Activated naive CD4-positive, alpha-beta T cell treated with anti-CD3 and anti-CD28 coated beads, Interleukin-2, amount 50 U/mL, for 16 hours (primary cell): ENCODE measurements around the gene AXIN2.

Experiments
- DNase-seq: peaks from one replicate; pipeline ENCODE4 v3.0.0-alpha.2; 2020

AXIN2 gene

GRCh38 chr17:65553009-65553645 lies 8.3 kb downstream of the AXIN2 start:
- DNase-seq, result no peak

- no peak for DNase-seq
These were observed 9.2 kb downstream of the AXIN2 start for GRCh38 chr17:65552214-65552613.

- no peak for DNase-seq
These were observed 10.0 kb downstream of the AXIN2 start for GRCh38 chr17:65551267-65552040.

- no peak for DNase-seq
These were observed 10.7 kb downstream of the AXIN2 start for GRCh38 chr17:65550758-65551157.

- DNase-seq, result no peak
These were observed 11.3 kb downstream of the AXIN2 start for GRCh38 chr17:65550075-65550662.

GRCh38 chr17:65548269-65548969 lies 13.0 kb downstream of the AXIN2 start:
- DNase-seq, result no peak

- no peak for DNase-seq
These were observed 14.2 kb downstream of the AXIN2 start for GRCh38 chr17:65547253-65547670.

GRCh38 chr17:65546579-65546978 lies 14.9 kb downstream of the AXIN2 start:
- DNase-seq, result no peak

GRCh38 chr17:65545705-65546523 lies 15.5 kb downstream of the AXIN2 start:
- DNase-seq, result no peak

GRCh38 chr17:65544672-65545071 lies 16.8 kb downstream of the AXIN2 start:
- no peak for DNase-seq

- DNase-seq, result no peak
These were observed 18.8 kb downstream of the AXIN2 start for GRCh38 chr17:65542610-65543009.

- DNase-seq, result no peak
These were observed 19.4 kb downstream of the AXIN2 start for GRCh38 chr17:65542067-65542466.

GRCh38 chr17:65541453-65541852 lies 20.0 kb downstream of the AXIN2 start:
- no peak for DNase-seq

- no peak for DNase-seq
These were observed 21.7 kb downstream of the AXIN2 start for GRCh38 chr17:65539630-65540266.

- no peak for DNase-seq
These were observed 22.5 kb downstream of the AXIN2 start for GRCh38 chr17:65538675-65539529.

GRCh38 chr17:65537845-65538674 lies 23.4 kb downstream of the AXIN2 start:
- peak; percentile 65 for DNase-seq

GRCh38 chr17:65537343-65537844 lies 24.1 kb downstream of the AXIN2 start:
- no peak for DNase-seq

- DNase-seq, result no peak
These were observed 24.7 kb downstream of the AXIN2 start for GRCh38 chr17:65536573-65537342.
